CD4-positive, alpha-beta T cell treated with Interleukin-4 for 4 hours (primary cell): ENCODE results near the gene PTH1R.
"Not testable (repeated sequence)": the region's sequence is repeated elsewhere in the genome, so short reads cannot be mapped to it uniquely, and the experiment has no call there.

Source experiments
- DNase-seq: peaks from one replicate; pipeline ENCODE4 v3.0.0-alpha.2; 2020

The PTH1R gene

DNA sequence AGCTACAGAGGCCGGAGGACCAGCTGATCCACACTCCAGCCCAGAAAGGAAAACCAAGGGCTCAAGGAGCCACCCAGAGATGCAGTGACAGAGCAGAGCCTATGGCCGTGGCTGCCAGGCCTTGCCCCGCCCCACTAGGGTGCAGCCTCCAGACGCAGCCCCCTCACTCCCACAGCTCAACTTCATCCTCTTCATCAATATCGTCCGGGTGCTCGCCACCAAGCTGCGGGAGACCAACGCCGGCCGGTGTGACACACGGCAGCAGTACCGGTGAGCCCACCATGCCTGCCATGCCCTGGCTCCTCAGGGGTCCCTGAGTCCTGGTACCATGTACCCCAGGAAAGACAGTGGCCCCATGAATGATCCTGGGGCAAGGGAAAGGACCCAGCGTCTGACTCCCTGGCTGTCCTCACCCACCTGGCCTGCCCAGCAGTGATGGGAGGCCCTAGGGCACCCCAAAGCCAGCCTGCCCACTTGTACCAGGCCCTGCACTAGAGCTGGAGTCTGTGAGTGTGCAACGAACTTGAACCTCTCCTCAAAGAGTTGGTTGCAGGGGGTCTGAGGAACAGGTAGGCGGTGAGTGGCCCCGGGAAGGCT is 24.2 kb downstream of the PTH1R start:
- DNase-seq = no peak

DNA sequence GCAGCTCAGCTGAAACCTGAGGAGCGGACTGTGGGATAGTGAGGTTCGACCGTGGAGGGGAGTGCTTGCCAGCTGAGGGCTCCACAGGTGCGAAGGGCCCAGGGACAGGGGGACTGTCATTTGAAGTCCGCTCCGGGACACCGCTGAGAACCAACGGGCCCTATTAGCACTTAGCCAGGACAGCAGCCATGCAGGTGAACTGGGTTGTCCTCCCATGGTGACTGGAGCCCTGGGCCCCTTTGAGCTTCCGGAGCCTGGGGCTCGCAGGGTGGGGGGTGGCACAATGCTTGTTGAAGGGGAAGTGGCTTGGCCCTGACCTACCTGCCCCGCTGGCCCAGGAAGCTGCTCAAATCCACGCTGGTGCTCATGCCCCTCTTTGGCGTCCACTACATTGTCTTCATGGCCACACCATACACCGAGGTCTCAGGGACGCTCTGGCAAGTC is 24.7 kb downstream of the PTH1R start:
- DNase-seq = no peak

DNA sequence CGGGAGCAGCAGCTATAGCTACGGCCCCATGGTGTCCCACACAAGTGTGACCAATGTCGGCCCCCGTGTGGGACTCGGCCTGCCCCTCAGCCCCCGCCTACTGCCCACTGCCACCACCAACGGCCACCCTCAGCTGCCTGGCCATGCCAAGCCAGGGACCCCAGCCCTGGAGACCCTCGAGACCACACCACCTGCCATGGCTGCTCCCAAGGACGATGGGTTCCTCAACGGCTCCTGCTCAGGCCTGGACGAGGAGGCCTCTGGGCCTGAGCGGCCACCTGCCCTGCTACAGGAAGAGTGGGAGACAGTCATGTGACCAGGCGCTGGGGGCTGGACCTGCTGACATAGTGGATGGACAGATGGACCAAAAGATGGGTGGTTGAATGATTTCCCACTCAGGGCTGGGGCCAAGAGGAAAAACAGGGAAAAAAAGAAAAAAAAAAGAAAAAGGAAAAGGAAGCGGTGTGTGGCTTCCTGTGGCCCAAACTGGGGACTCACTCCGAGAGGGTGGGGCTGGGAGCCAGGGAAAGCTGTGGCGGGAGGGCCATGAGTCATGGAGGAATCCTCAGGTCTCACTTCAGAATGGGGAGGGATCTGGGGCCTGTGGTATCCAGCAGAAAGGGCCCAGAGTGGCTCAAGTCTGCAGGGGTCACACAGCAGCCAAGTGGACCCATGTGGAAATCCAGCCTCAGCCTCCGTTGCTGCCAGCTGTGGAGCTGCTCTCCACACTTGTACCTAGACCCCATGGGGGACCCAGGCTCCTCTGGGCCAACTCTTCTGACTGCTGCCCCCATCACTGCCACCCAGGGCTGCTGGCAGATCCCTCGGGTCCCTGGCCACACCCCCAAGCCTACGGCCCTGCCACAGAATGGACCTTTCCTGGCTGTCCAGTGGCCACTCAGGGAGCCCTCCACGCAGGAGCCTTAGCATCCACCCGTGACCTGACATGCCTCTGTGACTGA is 26.1 kb downstream of the PTH1R start:
- DNase-seq = no peak

DNA sequence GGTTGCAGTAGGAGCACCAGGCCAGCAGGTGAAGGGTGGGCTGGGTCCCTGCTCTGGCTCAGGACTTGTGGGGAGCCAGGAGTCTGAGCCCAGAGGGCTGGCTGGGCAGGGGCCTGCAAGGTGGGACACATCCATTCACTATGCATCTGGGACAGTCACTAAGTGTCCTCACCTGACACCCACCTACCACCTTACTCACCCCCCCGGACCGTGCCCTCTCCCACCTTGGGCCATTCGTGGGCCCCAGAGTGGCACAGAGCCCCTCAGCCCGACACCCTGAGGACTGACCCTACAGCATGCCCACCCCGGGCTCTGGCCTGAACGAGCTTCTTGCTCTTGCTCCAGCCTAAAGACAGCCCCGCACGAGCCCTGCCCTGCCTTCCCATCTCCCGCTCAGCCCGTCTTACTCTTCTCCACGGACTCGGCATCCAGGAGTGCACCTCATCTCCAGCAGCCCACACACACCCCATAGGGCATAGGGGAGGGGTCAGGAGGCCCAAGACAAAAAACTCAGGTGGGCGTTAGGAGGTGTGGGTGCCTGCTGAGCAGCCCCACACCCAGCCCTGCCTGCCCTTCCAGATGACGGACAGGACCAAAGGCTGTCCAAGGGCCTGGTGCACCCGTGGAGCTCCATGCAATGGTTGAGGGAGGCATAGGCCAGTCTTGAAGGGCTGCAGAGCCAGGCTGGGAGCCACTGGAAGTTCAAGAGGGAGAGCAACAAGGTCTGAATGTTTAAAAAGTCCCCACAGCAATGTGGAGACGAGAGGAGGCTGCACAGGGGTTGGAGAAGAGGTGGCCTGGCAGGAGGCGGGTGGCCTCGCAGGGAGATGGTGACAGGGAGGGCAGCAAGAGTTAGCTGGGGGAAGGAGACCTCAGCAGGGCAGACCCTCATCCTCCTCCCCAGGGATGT is 27.0 kb downstream of the PTH1R start:
- DNase-seq = no peak

DNA sequence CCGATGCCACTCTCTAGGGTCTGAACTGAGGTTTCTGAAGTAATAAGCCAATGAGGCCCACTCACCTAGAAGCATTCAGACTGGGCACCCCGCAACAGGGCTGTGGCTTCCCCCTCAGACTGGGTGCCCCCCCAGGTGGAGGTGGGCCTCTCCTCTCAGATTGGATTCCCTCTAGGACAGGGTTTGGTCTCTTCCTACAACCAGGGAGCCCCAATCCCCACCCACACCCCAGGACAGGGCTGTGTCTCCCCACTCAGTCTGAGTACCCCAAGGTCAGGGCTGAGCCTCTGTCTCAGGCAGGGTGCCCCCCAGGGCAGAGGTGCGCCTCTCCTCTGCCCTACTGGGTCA is 27.7 kb downstream of the PTH1R start:
- DNase-seq = no peak

DNA sequence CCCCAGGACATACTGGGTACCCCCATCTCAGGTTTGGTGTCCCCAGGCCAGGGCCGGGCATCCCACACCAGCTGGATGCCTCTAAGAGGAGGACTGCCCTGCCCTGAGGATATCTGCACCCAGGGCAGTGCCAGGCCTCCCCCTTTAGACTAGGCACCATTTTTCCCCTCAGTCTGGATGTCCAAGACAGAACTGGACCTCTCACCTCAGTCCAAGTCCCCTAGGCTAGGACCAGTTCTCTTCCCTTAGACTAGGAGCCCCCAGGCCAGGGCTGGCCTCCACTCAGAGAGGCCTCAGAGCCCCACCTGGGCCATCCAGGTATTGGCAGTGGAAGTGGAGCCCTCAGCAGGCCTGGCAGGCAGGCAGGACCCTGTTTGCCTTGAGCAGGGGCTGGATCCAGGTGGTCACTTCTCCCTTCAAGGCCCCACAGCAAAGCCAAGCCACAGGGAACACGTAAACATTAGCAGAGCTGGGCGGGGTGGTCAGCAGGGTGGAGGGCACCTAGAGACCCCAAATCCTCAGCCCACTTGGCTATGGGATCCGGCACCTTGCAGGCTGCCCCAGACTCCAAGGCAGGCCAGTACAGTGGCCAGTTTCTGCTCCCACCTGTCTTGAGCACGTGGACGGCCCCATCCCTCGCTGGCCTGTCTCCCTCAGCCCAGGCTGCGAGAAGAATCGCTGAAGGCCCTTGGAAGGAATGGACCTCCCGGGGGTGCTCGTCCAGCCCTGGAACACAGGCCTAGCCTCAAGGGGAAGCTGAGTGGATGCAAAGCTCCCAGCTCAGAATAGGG is 28.3 kb downstream of the PTH1R start:
- DNase-seq = no peak

GRCh38 chr3:46906471-46907058 is 29.0 kb downstream of the PTH1R start:
- DNase-seq = no peak

- no peak for DNase-seq
Measured at GRCh38 chr3:46907271-46907670, 29.8 kb downstream of the PTH1R start.

GRCh38 chr3:46907960-46908293 is 30.4 kb downstream of the PTH1R start:
- no peak for DNase-seq

DNA sequence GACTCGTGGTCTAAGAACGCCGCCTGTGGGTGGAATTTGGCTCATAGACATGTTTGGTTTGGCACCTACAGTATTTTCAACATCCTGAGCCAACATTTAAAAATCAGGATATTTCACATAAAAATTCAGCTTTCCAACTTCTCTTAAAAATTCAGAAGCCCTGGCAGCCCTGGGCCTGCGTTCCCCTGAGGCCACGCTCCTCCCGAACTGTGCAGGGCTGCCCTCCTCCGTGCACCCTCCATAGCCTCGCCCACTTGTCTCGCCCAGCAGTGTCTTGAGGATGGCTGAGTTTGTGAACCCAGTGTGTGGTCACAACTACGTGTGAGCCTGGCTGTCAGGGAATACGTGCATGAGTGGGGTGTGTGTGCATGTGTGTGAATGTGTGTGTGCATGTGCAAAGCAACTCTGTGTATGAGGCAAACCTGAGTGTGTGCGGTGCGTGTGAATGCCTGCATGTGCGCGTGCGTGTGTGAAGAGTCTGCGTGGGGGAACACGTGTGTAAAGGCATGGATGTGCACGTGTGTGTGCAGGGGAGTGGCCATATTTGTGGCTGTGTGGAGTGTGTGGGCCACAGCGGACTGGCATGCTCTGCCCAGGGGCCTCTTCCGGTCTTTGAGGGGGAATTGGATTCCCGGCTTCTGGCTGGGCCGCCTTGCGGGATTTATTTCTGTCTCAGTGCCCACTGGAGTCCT is 30.9 kb downstream of the PTH1R start:
- DNase-seq = no peak

DNA sequence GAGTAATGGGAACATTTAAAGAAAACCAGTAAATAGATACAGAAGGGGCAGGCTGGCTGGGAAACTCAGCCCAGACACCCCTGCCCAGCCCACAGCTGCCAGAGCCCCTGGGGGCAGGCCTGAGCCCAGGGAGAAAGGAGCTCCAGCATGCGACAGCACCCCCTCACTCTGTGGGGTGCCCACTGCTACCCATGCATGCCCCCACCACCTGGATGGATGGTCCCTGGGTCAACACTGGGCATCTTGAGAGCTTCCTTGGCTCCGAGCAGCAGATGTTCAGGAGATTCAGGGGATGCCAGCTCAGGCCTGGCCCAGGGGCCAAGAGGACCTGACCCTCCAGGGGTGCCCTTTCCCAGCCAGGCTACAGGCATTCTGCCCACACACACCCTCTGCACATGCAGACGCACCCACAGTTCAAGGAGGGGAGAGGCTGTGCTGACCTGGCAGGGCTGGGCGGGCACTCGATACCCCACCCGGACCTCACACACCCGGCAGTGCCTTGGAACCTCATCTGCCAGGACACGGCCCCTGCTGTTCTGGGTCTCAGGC is 31.5 kb downstream of the PTH1R start:
- DNase-seq = no peak

DNA sequence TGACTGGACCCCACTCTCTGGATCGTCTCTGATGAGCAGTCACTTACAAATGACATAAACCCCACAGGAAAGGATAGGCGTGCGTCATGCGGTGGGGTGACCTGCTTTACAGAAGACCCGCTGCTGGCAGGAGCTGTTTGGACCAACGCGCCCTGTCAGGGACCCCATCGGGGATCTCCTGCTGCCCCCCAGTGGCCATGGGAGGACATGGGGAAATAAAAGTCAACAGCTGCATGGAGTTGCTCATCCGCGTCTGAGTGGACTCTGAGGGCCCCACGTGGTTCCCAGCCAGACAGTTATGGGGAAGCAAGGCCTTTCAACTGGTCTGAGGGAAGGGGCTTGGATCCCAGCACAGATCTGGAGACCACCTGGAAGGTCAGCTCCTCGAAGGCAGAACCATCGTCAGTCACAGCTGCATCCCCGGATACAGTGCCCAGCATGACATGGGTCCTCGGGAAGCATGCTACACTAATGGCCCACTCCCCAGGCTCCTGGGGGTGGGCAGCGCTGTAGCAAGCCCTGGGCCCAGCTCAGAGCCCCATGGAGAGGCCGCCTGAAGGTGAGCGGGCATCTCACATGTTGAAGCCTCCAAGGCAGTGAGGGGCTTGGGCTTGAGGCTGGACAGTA is 32.1 kb downstream of the PTH1R start:
- peak; percentile 77 for DNase-seq

DNA sequence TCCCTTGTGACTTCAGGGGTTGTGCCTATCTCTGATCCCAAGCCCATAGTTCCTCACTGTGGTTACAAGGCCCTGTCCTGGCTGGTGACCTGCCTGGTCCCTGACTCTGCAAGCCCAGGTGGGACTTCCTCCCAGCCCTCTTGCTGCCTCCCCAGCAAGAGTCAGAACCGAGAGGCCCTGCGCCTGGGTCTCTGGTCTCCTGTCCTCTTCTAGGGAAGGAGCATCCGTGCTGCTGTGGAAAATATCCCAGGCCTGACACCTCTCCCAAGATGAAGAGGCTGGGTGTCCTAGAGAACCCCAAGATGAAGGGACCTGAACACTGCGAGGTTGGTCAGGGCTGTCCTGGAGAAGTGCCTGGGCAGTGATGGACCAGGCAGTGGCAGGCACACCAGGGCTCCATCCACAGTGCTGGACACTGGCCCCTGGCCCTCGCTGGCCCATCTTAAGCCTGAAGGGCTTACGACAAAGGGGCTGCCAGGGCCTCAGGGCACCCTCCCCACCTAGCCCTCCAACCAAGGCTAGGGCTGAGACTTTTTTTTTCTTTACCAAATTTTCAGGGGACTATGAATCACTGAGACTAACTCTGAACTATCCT is 32.7 kb downstream of the PTH1R start:
- DNase-seq = no peak

GRCh38 chr3:46910914-46911313 is 33.4 kb downstream of the PTH1R start:
- not testable (repeated sequence) for DNase-seq

- no peak for DNase-seq
Measured at GRCh38 chr3:46912986-46913385, 35.5 kb downstream of the PTH1R start.

GRCh38 chr3:46913644-46914043 is 36.1 kb downstream of the PTH1R start:
- DNase-seq = no peak

DNA sequence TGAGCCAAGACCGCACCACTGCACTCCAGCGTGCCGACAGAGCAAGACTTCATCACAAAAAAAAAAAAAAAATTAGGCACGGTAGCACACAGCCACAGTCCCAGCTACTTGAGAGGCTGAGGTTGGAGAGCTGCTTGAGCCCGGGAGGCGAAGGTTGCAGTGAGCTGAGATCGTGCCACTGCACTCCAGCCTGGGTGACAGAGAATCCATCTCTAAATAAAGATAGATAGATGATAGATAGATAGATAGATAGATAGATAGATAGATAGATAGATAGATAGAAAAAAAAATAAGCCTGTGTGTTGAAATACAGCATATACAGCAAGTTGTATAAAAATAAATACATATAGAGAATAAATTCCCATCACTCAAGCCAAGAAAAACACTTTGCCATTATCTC is 37.3 kb downstream of the PTH1R start:
- no peak for DNase-seq

DNA sequence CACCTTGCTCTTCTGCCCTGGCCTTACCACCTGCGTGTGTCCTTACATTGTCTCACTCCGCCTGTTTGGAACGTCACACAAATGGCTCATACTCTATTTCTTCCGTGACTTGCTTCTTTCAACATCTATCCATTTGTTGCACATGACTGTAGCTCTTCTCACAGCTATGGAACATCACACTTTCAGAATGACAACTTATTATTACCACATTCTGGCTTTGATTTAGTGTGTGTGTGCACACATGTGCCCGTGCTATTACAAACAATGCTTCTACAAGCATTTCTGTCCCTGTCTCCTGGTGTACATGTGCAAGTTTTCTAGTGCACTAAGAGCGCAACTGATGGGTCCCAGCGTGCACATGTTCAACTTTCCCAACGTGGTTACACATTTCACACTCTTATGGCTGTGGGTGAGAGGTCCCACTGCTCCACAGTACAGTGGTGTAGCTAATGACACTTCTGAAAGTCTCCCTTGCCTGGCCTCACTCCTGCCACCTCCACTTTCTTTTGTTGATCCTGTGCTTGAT is 37.8 kb downstream of the PTH1R start:
- no peak for DNase-seq

DNA sequence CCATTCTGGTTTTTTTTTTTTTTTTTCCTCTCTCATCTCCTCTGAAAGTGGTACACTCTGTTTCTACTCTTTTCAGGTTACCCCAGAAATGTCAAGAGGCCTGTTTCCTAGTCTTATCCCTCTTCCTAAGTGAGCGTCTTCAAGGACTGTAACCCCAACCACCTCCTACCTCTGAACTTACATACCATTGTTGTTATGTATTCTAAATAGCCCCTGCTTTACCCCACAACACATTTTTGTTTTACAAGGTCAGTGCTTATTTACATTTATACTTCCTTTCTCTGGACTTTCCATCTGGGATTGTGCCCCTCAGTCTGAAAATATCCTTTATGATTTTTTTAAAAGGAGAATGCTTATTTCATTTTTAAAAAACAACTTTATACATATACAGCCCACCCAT is 38.8 kb downstream of the PTH1R start:
- DNase-seq = no peak

- no peak for DNase-seq
Measured at GRCh38 chr3:46916799-46917198, 39.3 kb downstream of the PTH1R start.
